IPS DF 4.7 (cell line): ENCODE results near the gene HENMT1.
"Not testable (repeated sequence)": the region's sequence is repeated elsewhere in the genome, so short reads cannot be mapped to it uniquely, and the experiment has no call there.

Experiments used
- DNase-seq: peaks from one replicate; pipeline ENCODE4 v3.0.0-alpha.2; 2013; ENCODE audit warnings: low spot score; ENCODE audit errors: extremely low read depth

The HENMT1 gene

GRCh38 chr1:108661030-108661609, at the start of gene HENMT1:
Gene HENMT1 (minus strand): TSS chr1:108661093. CDS start chr1:108659884, 1,209 bp downstream.
- DNase-seq: no peak

GRCh38 chr1:108708691-108709660, 48.1 kb upstream of the HENMT1 start:
- DNase-seq: no peak

DNA sequence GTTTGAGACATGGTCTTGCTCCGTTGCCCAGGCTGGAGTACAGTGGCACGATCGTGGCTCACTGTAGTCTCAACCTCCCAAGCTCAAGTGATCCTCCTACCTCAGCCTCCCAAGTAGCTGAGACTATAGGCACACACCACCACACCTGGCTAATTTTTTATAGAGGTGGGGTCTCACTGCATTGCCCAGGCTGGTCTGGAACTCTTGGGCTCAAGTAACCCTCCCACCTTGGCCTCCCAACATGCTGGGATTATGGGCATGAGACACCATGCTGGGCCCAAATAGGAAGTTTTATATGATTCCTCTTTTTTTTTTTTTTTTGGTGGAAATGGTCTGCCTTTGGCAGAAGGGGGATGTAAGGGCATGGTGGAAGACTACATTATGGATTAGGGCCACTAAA, 45.8 kb upstream of the HENMT1 start:
- DNase-seq: no peak

DNA sequence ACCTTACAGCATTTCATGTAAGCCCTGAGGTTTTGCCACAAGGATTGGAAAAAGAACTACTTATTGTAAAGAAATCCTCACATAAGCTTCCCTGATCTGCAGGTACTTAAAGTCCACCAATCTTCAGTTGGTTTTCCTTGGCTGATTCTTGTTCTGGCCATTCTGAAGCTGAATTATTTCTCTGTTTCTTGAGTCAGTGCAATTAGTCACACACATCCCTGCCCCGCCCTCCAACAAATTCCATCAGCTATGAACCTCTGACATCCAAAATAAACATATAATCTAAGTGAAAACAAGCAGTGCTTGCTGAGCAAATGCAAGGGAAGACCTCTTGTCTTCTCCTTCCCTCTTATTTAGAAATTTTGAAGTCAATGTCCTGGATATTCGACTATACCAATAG, 43.6 kb upstream of the HENMT1 start:
- DNase-seq: no peak

DNA sequence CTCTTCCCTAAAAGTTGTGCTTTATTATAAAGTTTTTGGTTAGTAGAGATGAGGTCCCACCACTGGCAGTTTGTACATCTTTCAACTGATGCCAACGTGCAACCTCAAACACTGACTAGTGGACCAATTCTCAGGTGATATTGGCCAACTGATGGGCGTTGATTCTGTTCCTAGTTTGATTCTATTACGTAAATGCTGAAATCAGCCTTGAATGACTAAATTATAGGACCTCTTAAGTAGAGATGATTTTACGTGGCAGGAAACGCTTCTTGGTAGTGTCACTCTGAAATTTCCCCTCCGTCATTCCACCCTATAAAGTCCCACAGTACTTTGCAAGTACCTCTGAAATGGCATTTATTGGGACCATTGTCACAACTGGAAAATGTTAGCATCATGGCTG, 43.0 kb upstream of the HENMT1 start:
- DNase-seq: no peak

- DNase-seq: not testable (repeated sequence)
Observed at GRCh38 chr1:108702109-108702508, 41.2 kb upstream of the HENMT1 start.

GRCh38 chr1:108701176-108701849, 40.4 kb upstream of the HENMT1 start:
- no peak for DNase-seq

DNA sequence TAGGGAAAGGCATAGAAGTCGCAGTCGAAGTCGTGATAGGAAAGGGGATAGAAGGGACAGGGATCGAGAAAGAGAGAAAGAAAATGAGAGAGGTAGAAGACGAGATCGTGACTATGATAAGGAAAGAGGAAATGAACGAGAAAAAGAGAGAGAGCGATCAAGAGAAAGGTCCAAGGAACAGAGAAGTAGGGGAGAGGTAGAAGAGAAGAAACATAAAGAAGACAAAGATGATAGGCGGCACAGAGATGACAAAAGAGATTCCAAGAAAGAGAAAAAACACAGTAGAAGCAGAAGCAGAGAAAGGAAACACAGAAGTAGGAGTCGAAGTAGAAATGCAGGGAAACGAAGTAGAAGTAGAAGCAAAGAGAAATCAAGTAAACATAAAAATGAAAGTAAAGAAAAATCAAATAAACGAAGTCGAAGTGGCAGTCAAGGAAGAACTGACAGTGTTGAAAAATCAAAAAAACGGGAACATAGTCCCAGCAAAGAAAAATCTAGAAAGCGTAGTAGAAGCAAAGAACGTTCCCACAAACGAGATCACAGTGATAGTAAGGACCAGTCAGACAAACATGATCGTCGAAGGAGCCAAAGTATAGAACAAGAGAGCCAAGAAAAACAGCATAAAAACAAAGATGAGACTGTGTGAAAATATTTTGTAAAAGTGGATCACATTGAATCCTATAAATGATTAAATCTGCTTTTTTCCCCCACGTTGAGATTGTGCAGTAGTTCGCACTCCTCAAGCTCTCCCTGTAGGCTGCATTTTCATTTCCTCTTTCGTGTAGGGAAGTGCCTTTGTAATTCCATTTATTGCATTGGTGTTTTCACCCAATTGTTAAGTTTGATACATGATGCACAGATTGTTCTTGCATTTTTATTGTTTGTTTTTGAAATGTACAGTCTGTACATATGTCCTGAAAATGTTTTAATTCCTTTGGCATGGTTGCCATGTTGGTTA, 38.8 kb upstream of the HENMT1 start:
- no peak for DNase-seq

DNA sequence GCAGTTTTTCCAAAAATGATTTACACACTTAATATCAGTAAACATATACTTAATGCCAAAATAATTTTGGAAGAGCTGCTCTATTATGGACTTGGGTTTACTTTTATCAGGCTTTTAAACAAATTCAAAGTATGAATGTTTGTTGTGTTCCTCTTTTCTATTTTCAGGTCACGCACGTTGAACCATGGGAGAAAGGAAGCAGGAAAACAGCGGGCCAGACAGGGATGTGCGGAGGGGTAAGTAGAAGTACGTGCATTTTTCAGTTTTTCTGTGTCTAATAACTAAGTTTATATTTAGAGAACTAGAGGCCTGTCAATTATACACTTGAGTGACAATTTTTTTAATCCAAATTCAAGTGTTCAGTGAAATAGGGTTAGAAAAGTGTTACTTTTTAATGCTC, 34.6 kb upstream of the HENMT1 start:
- DNase-seq: no peak

- no peak for DNase-seq
Observed at GRCh38 chr1:108692724-108693655, 32.1 kb upstream of the HENMT1 start.

DNA sequence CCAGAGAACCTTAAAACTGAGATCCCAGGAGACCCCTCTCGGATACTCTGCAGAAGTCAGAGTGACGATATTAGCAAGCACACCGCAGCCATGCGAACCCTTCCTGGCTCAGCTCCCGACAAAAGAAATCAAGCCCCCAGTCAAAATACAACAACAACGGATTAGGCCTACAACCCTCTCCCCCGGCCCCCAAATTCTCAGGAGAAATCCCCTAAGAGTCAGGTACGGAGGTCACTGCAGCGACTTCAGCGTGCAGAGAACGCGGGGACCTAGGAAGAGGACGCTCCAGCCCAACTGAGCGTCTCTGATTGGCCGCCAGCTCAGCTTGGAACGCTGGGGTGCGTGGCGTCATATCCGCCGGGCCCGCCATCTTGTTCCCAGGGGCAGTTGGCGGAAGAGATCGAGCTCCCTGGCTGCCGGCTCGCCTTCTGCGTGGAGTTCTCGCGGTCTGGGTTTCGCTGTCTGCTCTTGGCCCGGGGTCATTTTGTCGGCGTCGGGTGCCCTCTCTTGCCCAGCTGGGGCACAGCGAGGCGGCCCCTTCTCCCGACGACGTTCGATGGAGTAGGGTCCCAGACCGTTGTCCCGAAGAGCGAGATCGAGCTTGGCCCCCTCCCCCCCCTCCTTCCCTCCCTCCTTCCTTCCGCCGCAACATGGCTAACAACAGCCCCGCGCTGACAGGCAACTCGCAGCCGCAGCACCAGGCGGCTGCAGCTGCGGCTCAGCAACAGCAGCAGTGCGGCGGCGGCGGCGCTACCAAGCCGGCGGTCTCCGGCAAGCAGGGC, 31.2 kb upstream of the HENMT1 start, which contains the start of gene PRPF38B:
TSS of gene PRPF38B (plus strand) at position 369 of the 782 bp plus-strand sequence. CDS start at position 651, 282 bp downstream.
- DNase-seq: peak; percentile 79

DNA sequence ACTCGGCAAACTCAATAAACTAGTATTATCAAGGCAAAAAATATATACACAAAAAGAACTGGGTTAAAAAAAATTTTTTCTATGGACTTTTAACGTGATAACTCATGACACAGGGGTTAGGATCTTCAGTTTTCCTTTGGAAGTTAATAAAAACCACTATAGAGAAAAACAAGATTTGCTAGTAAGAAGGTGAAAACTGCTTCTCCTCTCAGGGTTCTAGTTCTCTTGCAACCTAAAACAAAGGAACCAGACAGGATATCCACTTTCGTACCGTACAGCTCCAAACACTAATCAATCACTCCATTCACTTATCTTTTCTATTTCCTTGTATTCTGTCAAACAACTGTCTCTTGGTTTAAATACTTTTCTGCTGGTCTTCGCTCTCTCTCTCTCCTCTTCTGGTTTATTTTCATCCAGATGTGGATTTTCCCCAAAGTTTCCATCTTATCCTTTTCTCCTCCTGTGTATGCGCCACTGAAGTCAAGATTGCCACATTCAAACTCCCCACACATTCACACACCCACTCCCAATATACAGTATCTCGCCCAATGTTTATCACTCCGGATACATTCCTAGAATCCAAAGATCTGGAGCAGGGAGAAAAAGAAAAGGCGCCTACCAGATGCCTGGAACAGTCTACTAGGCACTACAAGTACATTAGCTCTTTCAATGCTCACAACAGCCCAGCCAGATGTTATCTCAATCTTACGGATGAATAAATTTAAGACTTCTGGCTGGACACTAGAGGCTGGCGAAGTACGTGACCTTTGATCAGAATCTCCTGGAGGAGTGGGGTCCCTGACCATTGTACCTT, 30.4 kb upstream of the HENMT1 start:
- no peak for DNase-seq

GRCh38 chr1:108686614-108687313, 25.9 kb upstream of the HENMT1 start:
- no peak for DNase-seq

- DNase-seq: no peak
Observed at GRCh38 chr1:108685529-108685928, 24.6 kb upstream of the HENMT1 start.

DNA sequence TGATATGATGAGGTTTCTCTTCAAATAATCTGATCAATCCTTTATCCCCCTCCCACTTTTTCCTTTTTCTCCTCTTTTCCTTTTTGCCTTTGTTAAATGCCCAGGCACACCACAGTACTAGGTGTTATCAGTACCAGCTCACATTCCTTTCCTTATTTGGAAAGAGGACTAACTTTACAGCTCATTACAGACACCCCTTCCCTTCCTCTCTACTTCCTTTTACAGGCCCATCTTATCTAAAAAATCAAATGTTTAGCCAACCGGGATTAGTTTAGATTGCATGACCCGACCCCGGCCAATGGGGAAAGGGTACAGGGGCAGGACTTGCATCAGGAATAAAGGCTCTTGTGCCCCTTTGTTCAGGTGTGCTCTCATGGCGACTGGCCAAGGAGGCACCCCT, 20.8 kb upstream of the HENMT1 start:
- DNase-seq: not testable (repeated sequence)

GRCh38 chr1:108679586-108680213, 18.8 kb upstream of the HENMT1 start:
- no peak for DNase-seq

DNA sequence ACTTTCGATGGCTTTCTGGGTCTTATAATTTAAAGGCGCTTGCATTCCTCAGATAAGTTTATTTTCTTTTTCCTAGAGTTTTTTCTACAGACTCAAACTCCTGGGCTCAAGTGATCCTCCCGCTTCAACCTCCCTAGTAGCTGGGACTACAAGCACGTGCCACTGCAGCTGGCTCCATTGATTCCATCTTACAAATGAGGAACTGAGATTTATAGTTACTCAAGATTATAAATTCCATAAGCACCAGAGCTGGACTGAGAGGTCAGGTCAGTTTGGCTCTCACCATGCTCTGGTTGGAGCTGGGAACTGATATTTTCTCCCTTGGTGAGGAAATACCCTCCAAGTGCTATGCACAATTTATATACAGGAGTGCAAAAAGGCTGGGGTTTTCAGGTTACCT, 17.8 kb upstream of the HENMT1 start:
- no peak for DNase-seq
